Measurements from ENCODE around the gene MAU2.

The MAU2 gene

GRCh38 chr19:19352823-19353222 is 32.2 kb downstream of the MAU2 start:
- H3K4me3 ChIP-seq (replicated peaks; ENCODE audit: low read depth, low read length), result no peak overlapping the region
- DNase-seq (ENCODE audit: extremely low read depth, low read depth), result no peak
- no peak for TF ChIP-seq CTCF (IDR thresholded peaks at IDR 0.05; ENCODE audit: low read depth, low read length, missing control alignments)

- H3K4me3 ChIP-seq (replicated peaks; ENCODE audit: low read depth, low read length), result no peak overlapping the region
- DNase-seq (ENCODE audit: extremely low read depth, low read depth), result no peak
- TF ChIP-seq CTCF (IDR thresholded peaks at IDR 0.05; ENCODE audit: low read depth, low read length, missing control alignments), result no peak
These were observed 33.4 kb downstream of the MAU2 start for GRCh38 chr19:19354007-19354406.

GRCh38 chr19:19354932-19355331 is 34.3 kb downstream of the MAU2 start:
- TF ChIP-seq CTCF (IDR thresholded peaks at IDR 0.05; ENCODE audit: low read depth, low read length, missing control alignments), result no peak
- no peak overlapping the region for H3K4me3 ChIP-seq (replicated peaks; ENCODE audit: low read depth, low read length)
- DNase-seq (ENCODE audit: extremely low read depth, low read depth), result no peak

- no peak for DNase-seq (ENCODE audit: extremely low read depth, low read depth)
- no peak for TF ChIP-seq CTCF (IDR thresholded peaks at IDR 0.05; ENCODE audit: low read depth, low read length, missing control alignments)
- no peak overlapping the region for H3K4me3 ChIP-seq (replicated peaks; ENCODE audit: low read depth, low read length)
These were observed 35.0 kb downstream of the MAU2 start for GRCh38 chr19:19355606-19356139.

- no peak for DNase-seq (ENCODE audit: extremely low read depth, low read depth)
- H3K4me3 ChIP-seq (replicated peaks; ENCODE audit: low read depth, low read length), result no peak overlapping the region
- TF ChIP-seq CTCF (IDR thresholded peaks at IDR 0.05; ENCODE audit: low read depth, low read length, missing control alignments), result no peak
These were observed 35.9 kb downstream of the MAU2 start for GRCh38 chr19:19356500-19356899.

- TF ChIP-seq CTCF (IDR thresholded peaks at IDR 0.05; ENCODE audit: low read depth, low read length, missing control alignments), result no peak
- no peak for DNase-seq (ENCODE audit: extremely low read depth, low read depth)
- no peak overlapping the region for H3K4me3 ChIP-seq (replicated peaks; ENCODE audit: low read depth, low read length)
These were observed 36.4 kb downstream of the MAU2 start for GRCh38 chr19:19356901-19357566.

Measured in HFF-Myc (cell line).